Activated CD4-positive, alpha-beta T cell treated with anti-CD3 and anti-CD28 coated beads for 48 hours (primary cell): ENCODE measurements around the gene KRT76.
"Not testable (repeated sequence)": the region's sequence is repeated elsewhere in the genome, so short reads cannot be mapped to it uniquely, and the experiment has no call there.

Source experiments
- DNase-seq: peaks from one replicate; pipeline ENCODE4 v3.0.0-alpha.2; 2020

Gene KRT76

GRCh38 chr12:52757449-52758176, 19.5 kb downstream of the KRT76 start:
- no peak for DNase-seq

GRCh38 chr12:52756281-52756960, 20.7 kb downstream of the KRT76 start:
- no peak for DNase-seq

- DNase-seq = no peak
Observed at GRCh38 chr12:52755533-52755932, 21.6 kb downstream of the KRT76 start.

- DNase-seq = no peak
Observed at GRCh38 chr12:52754135-52754534, 23.0 kb downstream of the KRT76 start.

GRCh38 chr12:52753283-52753682, 23.9 kb downstream of the KRT76 start:
- no peak for DNase-seq

GRCh38 chr12:52752516-52752915, 24.6 kb downstream of the KRT76 start:
- no peak for DNase-seq

GRCh38 chr12:52751795-52752194, 25.4 kb downstream of the KRT76 start:
- DNase-seq = no peak

- DNase-seq = not testable (repeated sequence)
Observed at GRCh38 chr12:52750532-52750931, 26.6 kb downstream of the KRT76 start.

GRCh38 chr12:52749827-52750226, 27.3 kb downstream of the KRT76 start:
- no peak for DNase-seq

- no peak for DNase-seq
Observed at GRCh38 chr12:52748578-52748977, 28.6 kb downstream of the KRT76 start.

- DNase-seq = no peak
Observed at GRCh38 chr12:52745554-52745953, 31.6 kb downstream of the KRT76 start.

- no peak for DNase-seq
Observed at GRCh38 chr12:52744493-52745156, 32.5 kb downstream of the KRT76 start.

GRCh38 chr12:52742822-52743457, 34.2 kb downstream of the KRT76 start:
- no peak for DNase-seq

GRCh38 chr12:52742196-52742580, 35.0 kb downstream of the KRT76 start:
- DNase-seq = no peak

GRCh38 chr12:52741375-52742195, 35.6 kb downstream of the KRT76 start:
- peak; percentile 77 for DNase-seq

- DNase-seq = no peak
Observed at GRCh38 chr12:52740584-52740983, 36.6 kb downstream of the KRT76 start.

GRCh38 chr12:52739963-52740362, 37.2 kb downstream of the KRT76 start:
- DNase-seq = no peak

- DNase-seq = no peak
Observed at GRCh38 chr12:52735816-52736632, 41.1 kb downstream of the KRT76 start.

- no peak for DNase-seq
Observed at GRCh38 chr12:52735106-52735505, 42.0 kb downstream of the KRT76 start.

GRCh38 chr12:52730793-52731192, 46.4 kb downstream of the KRT76 start:
- no peak for DNase-seq

- no peak for DNase-seq
Observed at GRCh38 chr12:52730383-52730782, 46.8 kb downstream of the KRT76 start.

- no peak for DNase-seq
Observed at GRCh38 chr12:52729147-52729546, 48.0 kb downstream of the KRT76 start.
